Measurements from ENCODE around the gene TIE1.

Gene TIE1

GRCh38 chr1:43293896-43294760 is 6.7 kb upstream of the TIE1 start:
- no peak for DNase-seq (ENCODE audit: low read depth in 2 of 2)

GRCh38 chr1:43294761-43295160 is 6.0 kb upstream of the TIE1 start:
- no peak for DNase-seq (ENCODE audit: low read depth in 2 of 2)

- DNase-seq (ENCODE audit: low read depth in 2 of 2): no peak
Measured at GRCh38 chr1:43296207-43296606, 4.6 kb upstream of the TIE1 start.

- DNase-seq (ENCODE audit: low read depth in 2 of 2): no peak
Measured at GRCh38 chr1:43298055-43298454, 2.7 kb upstream of the TIE1 start.

- DNase-seq (ENCODE audit: low read depth in 2 of 2): no peak
Measured at GRCh38 chr1:43299101-43299500, 1.7 kb upstream of the TIE1 start.

- DNase-seq (ENCODE audit: low read depth in 2 of 2): no peak
Measured at GRCh38 chr1:43302201-43302600, 1.4 kb downstream of the TIE1 start.

- no peak for DNase-seq (ENCODE audit: low read depth in 2 of 2)
Measured at GRCh38 chr1:43302721-43303470, 2.1 kb downstream of the TIE1 start.

- no peak for DNase-seq (ENCODE audit: low read depth in 2 of 2)
Measured at GRCh38 chr1:43303471-43304313, 2.9 kb downstream of the TIE1 start.

GRCh38 chr1:43304314-43304681 is 3.5 kb downstream of the TIE1 start:
- no peak for DNase-seq (ENCODE audit: low read depth in 2 of 2)

- DNase-seq (ENCODE audit: low read depth in 2 of 2): no peak
Measured at GRCh38 chr1:43304771-43305300, 4.1 kb downstream of the TIE1 start.

GRCh38 chr1:43305461-43305860 is 4.7 kb downstream of the TIE1 start:
- no peak for DNase-seq (ENCODE audit: low read depth in 2 of 2)

GRCh38 chr1:43305926-43306687 is 5.3 kb downstream of the TIE1 start:
- DNase-seq (ENCODE audit: low read depth in 2 of 2): no peak

GRCh38 chr1:43306688-43307457 is 6.1 kb downstream of the TIE1 start:
- no peak for DNase-seq (ENCODE audit: low read depth in 2 of 2)

- no peak for DNase-seq (ENCODE audit: low read depth in 2 of 2)
Measured at GRCh38 chr1:43307458-43308158, 6.8 kb downstream of the TIE1 start.

GRCh38 chr1:43308635-43309404 is 8.0 kb downstream of the TIE1 start:
- DNase-seq (ENCODE audit: low read depth in 2 of 2): no peak

GRCh38 chr1:43309405-43310025 is 8.7 kb downstream of the TIE1 start:
- DNase-seq (ENCODE audit: low read depth in 2 of 2): no peak

GRCh38 chr1:43311521-43311920 is 10.7 kb downstream of the TIE1 start:
- no peak for DNase-seq (ENCODE audit: low read depth in 2 of 2)

- no peak for DNase-seq (ENCODE audit: low read depth in 2 of 2)
Measured at GRCh38 chr1:43312212-43312623, 11.4 kb downstream of the TIE1 start.
